Motor neuron (in vitro differentiated cells): ENCODE data around the gene RPUSD1. TPM values are rescaled to one million over a fixed set of nuclear protein-coding genes. Genes with fewer than 3 reads are reported as not detected.

Experiments used
- ATAC-seq, 8 experiments: fragments of 200-7000 bp; cut with Tn5 transposase; replicated peaks in 6 of 8; 2 replicates each; pipeline ENCODE4 v1.8.0; 2021; ENCODE audit warnings: mild to moderate bottlenecking in 8 of 8, moderate library complexity in 8 of 8
- H3K27ac ChIP-seq, 2 donors: fragments of 250-450 bp; sonication (Bioruptor Pico); 2 replicates each; pipeline ENCODE4 v1.9.0; 2021; ENCODE audit warnings: antibody characterized with exemption in 2 of 2, mild to moderate bottlenecking in 2 of 2, moderate library complexity in 1 of 2
- H3K4me1 ChIP-seq, 2 donors: fragments of 250-450 bp; sonication (Bioruptor Pico); replicated peaks in 1 of 2; 2 replicates each; pipeline ENCODE4 v1.6.1; 2021; ENCODE audit warnings: antibody characterized with exemption in 2 of 2, mild to moderate bottlenecking in 2 of 2, moderate library complexity in 1 of 2
- H3K4me3 ChIP-seq, 5 donors: fragments of 250-450 bp; sonication (Bioruptor Pico); 2 replicates each; pipeline ENCODE4 v1.9.0; 2021; ENCODE audit warnings: antibody characterized with exemption in 5 of 5, mild to moderate bottlenecking in 5 of 5, moderate library complexity in 4 of 5
- WGBS, 10 experiments: fragments of 450-650 bp; shearing (Covaris generic); methylation state at CpG; one replicate each; pipeline ENCODE4 v1.0.0; 2022; 5-methylcytosine and 5-hydroxymethylcytosine counted together
- in situ Hi-C, 9 experiments: fragments of 400-800 bp; cut with MboI; loops; one replicate each; pipeline ENCODE4 v1.15.0; 2021; ENCODE audit warnings: low sequenced_read_pairs in 9 of 9, low pct_unique_long_range_greater_than_20kb in 2 of 9; ENCODE audit not compliant: unreplicated experiment in 9 of 9
- total RNA-seq, 8 experiments: library from RNA; unstranded; fragments of 300-600 nt; gene quantifications; 2 replicates each; pipeline versions ENCODE4 v1.2.3 to v1.2.4, GENCODE V29; 2022

Gene RPUSD1
- total RNA-seq, 8 experiments from 2014 or later = 8.7 to 32.7 (median 15.8) TPM

DNA sequence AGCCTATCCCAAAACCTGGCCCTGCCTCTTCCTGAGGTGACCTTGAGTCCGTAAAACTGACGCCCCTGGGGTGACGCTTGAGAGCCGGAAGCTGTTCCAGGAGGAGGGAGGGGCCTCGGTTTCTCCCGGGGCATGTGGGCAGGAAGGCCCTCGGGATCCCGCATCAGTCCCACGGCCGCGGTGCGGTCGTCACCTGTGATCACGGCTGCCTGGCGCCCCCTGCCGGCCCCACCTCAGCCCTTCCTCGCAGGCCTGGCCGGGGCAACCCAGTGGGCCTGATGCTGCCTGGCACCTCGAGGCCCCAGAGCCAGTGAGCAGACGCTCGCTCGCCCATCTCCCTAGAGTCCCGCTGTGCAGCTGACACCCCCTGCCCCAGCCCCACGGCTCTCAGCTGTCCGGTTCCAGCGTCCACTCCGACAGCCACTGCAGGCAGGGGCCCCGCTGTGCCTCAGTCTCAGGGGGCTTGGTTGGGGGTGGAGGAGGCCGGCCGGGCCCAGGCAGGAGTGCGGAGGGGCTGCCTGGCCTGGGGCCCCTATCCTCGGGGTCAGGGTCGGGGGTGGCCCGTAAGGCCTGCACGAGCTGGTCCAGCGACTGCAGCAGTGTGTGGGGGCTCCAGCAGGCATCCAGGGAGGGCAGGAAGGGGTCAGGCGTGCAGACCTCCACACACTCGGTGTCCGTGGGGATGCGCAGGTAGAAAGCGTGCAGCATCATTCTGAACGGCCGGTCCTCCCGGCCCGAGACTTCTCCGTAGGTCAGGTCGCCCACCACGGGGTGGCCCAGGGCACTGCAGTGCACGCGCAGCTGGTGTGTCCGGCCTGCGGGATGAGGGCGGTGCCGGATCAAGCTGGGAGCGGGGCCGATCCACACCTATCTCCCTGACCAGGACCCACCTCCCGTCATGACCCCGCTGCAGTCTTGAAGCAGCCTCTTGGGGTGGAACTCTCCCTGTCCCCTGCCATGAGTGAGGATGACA lies 2.3 kb downstream of the RPUSD1 start:
- Histone ChIP-seq H3K4me1 (peaks cover 13 to 19% of the 10 kb centered on the region in 2 donors), H3K27ac (peak overlapping the region in 1 of 2 donors; percentile 63), H3K4me3 (peak overlapping the region in 1 of 5 donors; percentile 0)
- in situ Hi-C loops = no loop called here
- 20 to 84% (median 50%) methylated on average over 2 to 5 of the region's 58 CpGs; no CpG with 5 or more reads in 6 of the 10 experiments for WGBS, 10 experiments
- ATAC-seq = peak; percentile 1 to 43 (median 32)

- WGBS, 10 experiments = no CpG with 5 or more reads among the region's 19 CpGs
- Histone ChIP-seq H3K4me1 (peaks cover 12 to 19% of the 10 kb centered on the region in 2 donors), H3K4me3 (no peak overlapping the region), H3K27ac (no peak overlapping the region)
- in situ Hi-C loops = no loop called here
- no peak for ATAC-seq
Measured at GRCh38 chr16:784431-784830, 3.8 kb downstream of the RPUSD1 start.

DNA sequence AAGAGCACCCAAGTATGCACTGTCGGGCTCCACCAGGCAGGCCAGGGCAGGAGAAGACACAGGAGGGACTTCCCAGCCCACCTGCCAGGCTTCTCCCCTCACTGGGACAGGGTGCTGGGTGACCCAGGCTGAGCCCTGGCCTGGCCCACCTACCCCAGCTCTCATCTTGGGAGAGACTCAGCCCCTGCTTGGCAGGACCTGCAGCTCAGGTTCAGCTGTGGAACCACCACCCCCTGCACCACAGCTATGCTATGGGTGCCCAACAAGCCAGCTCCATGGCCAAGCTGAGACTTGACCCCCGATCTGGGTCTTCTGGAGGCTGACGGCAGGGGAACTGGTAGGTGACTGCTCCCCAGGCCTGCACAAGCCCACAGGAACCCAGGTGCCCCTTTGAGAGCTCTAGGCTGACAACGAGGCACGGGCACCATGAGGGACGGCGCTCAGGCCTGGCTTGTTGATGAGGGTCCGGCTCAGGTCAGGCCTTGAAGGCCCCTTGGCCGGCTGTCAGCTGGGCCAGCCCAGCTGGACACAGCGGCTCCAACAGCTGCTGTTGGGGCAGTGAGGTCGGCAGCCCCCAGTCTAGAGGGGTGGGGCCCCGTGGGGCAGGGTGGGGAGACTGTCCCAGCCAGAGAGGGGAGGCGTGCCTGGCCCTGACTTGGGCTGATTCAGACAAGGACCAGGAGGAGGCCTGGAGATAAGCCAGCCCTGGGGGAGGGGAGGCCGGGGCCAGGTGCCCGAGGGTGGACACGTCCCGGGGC lies 4.6 kb downstream of the RPUSD1 start:
- WGBS, 10 experiments = 20 to 90% methylated on average over 1 to 2 of the region's 17 CpGs; no CpG with 5 or more reads in 8 of the 10 experiments
- Histone ChIP-seq H3K4me1 (peaks cover 8 to 14% of the 10 kb centered on the region in 2 donors), H3K27ac (no peak overlapping the region), H3K4me3 (no peak overlapping the region)
- peak in 2 of 8 experiments; percentile 5 to 21 for ATAC-seq
- in situ Hi-C loops = no loop called here

DNA sequence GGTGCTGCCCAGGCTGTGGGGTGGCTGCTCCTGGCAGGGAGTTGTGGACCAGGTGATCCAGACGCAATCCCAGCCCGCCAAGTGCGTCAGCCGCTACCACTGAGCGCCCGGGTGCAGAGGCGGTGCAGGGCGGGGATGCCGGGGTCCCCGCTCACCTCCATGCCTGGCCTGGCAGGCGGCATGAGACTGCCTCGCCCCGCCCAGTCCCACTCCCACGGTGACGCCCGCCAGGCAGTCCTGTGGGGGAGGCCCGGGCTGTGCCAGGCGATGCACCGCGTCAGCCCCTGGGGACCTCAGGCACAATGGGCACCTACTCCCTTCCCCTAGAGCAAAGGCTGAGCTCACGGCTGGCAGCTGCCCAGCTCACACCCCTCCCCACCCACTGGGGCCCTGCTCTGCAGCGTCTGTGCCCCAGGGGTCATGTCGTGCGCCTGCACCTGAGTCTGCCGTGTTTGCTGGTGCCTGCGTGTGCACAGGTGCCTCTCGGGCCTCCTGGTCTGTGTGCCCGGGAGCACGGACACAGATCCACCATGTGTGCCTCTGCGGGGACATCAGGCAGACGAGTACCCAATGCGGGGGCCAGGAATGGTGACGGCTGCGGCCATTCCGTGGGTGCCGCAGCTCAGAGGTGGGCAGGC lies 5.3 kb downstream of the RPUSD1 start:
- in situ Hi-C loops = no loop called here
- 59 to 100% (median 90%) methylated on average over 1 to 12 of the region's 36 CpGs; no CpG with 5 or more reads in 6 of the 10 experiments for WGBS, 10 experiments

DNA sequence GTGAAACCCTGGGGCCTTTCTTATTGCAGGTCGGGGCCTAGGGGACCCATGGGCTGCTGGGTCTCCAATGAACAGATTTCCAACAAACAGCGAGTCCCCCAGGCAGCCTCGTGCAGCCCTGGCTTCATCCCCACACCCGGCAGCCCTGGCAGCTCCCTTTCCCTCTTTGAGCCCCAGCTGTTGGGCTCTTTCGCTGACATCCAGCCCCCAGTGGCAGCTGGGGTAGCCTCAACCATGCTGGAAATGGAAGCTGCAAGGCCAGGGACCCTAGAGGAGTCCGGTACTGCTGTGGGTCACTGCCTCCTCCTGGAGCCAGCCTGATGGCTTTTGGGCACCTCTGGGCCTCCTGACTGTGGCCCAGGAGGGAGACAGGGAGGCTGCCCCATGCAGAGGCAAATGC lies 5.9 kb downstream of the RPUSD1 start:
- in situ Hi-C loops = no loop called here
- Histone ChIP-seq H3K4me3 (no peak overlapping the region), H3K27ac (no peak overlapping the region), H3K4me1 (peaks cover 5 to 10% of the 10 kb centered on the region in 2 donors)
- WGBS, 10 experiments = 17 to 58% (median 34%) methylated on average over 1 to 3 of the region's 6 CpGs; no CpG with 5 or more reads in 7 of the 10 experiments
- no peak for ATAC-seq

More for the DNA sequence above, 5.3 kb downstream of the RPUSD1 start:
- peak in 1 of 8 experiments; percentile 3 for ATAC-seq
- Histone ChIP-seq H3K4me1 (peaks cover 8 to 14% of the 10 kb centered on the region in 2 donors), H3K27ac (no peak overlapping the region), H3K4me3 (no peak overlapping the region)

DNA sequence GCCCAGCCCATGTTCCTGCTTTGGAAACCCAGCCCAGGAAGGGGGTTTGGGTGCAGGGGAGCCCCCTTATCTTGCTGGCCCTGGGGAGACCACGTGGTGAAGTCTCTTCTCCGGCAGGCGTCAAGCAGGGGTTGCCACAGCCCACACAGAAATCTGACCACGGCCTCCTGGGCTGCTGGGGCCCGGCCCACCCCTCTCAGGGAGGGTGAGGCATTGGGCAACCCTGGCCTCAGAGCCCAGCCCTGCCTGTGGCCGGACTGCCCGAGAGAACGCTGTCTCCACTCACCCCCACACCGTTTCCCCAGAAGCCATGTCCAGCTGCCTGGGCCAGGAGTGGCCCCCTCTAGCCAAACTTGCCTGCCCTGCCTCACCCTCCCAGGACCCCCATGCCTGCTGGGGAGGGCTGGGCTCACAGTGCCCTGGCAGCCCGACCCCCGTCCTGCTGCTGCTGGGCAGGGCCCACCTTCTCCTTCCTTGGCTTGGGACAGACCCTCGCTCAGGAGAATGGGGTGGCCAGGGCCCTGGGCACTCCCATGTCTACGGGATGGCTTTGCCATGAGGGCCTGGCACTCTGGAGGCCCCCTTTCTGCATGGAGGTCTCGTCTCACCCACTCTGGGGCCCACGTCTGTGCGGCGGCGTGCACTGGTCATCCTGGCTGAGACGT lies 6.7 kb downstream of the RPUSD1 start:
- ATAC-seq = no peak
- H3K4me3 ChIP-seq = no peak overlapping the region
- no peak overlapping the region for H3K27ac ChIP-seq
- H3K4me1 ChIP-seq = peaks cover 2 to 5% of the 10 kb centered on the region in 2 donors
- 0 to 39% (median 32%) methylated on average over 1 to 5 of the region's 19 CpGs; no CpG with 5 or more reads in 6 of the 10 experiments for WGBS, 10 experiments
- in situ Hi-C loops = no loop called here

- Histone ChIP-seq H3K4me3 (no peak overlapping the region), H3K27ac (no peak overlapping the region), H3K4me1 (peaks cover under 1 to 3% of the 10 kb centered on the region in 2 donors)
- no peak for ATAC-seq
- in situ Hi-C loops = no loop called here
- 20 to 100% (median 74%) methylated on average over 1 to 6 of the region's 16 CpGs; no CpG with 5 or more reads in 3 of the 10 experiments for WGBS, 10 experiments
Measured at GRCh38 chr16:780296-780695, 7.9 kb downstream of the RPUSD1 start.

DNA sequence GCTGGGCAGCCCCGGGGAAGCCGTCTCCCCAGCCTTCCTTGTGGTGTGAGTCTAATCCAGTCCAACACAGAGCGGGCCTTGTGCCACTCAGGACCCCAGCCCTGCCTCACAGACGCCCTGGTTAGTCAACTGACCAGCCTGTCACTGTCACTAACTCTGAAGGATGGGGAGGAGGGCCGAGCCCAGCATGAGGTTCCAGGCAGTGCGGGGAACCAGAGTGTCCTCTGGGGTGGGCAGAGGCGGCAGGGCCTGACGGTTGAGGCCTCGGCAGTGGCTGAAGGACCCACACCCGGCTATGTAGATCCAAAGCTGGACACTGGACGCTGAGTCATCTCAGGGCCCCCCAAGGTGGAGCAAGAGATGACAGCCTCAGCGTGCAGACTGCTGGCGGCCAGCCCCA lies 8.6 kb downstream of the RPUSD1 start:
- Histone ChIP-seq H3K4me3 (no peak overlapping the region), H3K4me1 (no peaks in the 10 kb centered on the region), H3K27ac (no peak overlapping the region)
- 33 to 100% (median 82%) methylated on average over 2 to 4 of the region's 13 CpGs; no CpG with 5 or more reads in 7 of the 10 experiments for WGBS, 10 experiments
- in situ Hi-C loops = no loop called here
- peak in 4 of 8 experiments; percentile 18 to 33 (median 26) for ATAC-seq

DNA sequence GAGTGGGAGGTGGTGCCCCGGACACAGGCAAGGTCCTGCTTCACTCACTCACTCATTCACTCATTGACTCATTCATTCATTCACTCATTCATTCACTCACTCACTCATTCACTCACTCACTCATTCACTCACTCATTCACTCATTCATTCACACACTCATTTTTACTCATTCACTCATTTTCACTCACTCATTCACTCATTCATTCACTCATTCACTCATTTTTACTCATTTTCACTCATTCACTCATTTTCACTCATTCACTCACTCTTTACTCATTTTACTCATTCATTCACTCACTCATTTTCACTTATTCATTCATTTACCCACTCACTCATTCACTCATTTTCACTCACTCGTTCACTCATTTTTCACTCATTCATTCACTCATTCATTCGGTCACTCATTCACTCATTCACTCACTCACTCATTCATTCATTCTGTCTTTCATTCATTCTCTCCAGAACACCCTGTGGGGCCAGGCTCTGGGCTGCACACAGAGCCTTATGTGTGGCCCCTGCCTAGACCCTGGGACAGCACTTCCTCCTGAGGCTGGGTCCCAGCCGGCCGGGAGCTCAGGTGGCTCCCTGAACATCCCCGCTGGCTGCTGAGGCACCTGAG lies 9.2 kb downstream of the RPUSD1 start:
- Histone ChIP-seq H3K27ac (no peak overlapping the region), H3K4me3 (no peak overlapping the region), H3K4me1 (no peaks in the 10 kb centered on the region)
- WGBS, 10 experiments = 73 to 94% (median 85%) methylated on average over 2 to 6 of the region's 6 CpGs
- ATAC-seq = no peak
- in situ Hi-C loops = no loop called here

- 55 to 80% methylated on average over 4 of the region's 11 CpGs; no CpG with 5 or more reads in 8 of the 10 experiments for WGBS, 10 experiments
- Histone ChIP-seq H3K4me3 (no peak overlapping the region), H3K4me1 (no peaks in the 10 kb centered on the region), H3K27ac (no peak overlapping the region)
- no peak for ATAC-seq
- in situ Hi-C loops = no loop called here
Measured at GRCh38 chr16:778447-778846, 9.7 kb downstream of the RPUSD1 start.

- 0 to 100% (median 55%) methylated on average over 1 to 9 of the region's 16 CpGs; no CpG with 5 or more reads in 2 of the 10 experiments for WGBS, 10 experiments
- no peaks in the 10 kb centered on the region for H3K4me1 ChIP-seq
- in situ Hi-C loops = no loop called here
- no peak overlapping the region for H3K27ac ChIP-seq
- H3K4me3 ChIP-seq = no peak overlapping the region
- ATAC-seq = peak in 1 of 8 experiments; percentile 42
Measured at GRCh38 chr16:777826-778225, 10.4 kb downstream of the RPUSD1 start.

- 52 to 94% (median 81%) methylated on average over 2 to 9 of the region's 9 CpGs; no CpG with 5 or more reads in 3 of the 10 experiments for WGBS, 10 experiments
- Histone ChIP-seq H3K27ac (no peak overlapping the region), H3K4me1 (no peaks in the 10 kb centered on the region), H3K4me3 (no peak overlapping the region)
- no peak for ATAC-seq
- in situ Hi-C loops = no loop called here
Measured at GRCh38 chr16:776824-777223, 11.4 kb downstream of the RPUSD1 start.
